Transverse colon (tissue), 3 donors: ENCODE measurements around the gene BRMS1.
A peak's percentile ranks its signal among the peaks of the same experiment; 100 is the strongest.

ENCODE experiments used
- EP300 ChIP-seq: sonication (generic); formaldehyde crosslinking; IDR thresholded peaks from one replicate; pipeline ENCODE4 v1.6.1; 2017; ENCODE audit warnings: antibody characterized with exemption, low read depth
- TF ChIP-seq, protein P1 (sequence below), 5 experiments: fragments of 200-600 bp in 3 of 5; fragments of 450-650 bp in 2 of 5; sonication (generic) in 3 of 5; IDR thresholded peaks; 1 replicate in 2 of 5; 2 replicates in 3 of 5; pipeline ENCODE4 v1.5.1; 2016 to 2017; ENCODE audit warnings: antibody characterized with exemption in 5 of 5, inconsistent platforms in 3 of 5, mild to moderate bottlenecking in 2 of 5, moderate library complexity in 1 of 5

DNA sequence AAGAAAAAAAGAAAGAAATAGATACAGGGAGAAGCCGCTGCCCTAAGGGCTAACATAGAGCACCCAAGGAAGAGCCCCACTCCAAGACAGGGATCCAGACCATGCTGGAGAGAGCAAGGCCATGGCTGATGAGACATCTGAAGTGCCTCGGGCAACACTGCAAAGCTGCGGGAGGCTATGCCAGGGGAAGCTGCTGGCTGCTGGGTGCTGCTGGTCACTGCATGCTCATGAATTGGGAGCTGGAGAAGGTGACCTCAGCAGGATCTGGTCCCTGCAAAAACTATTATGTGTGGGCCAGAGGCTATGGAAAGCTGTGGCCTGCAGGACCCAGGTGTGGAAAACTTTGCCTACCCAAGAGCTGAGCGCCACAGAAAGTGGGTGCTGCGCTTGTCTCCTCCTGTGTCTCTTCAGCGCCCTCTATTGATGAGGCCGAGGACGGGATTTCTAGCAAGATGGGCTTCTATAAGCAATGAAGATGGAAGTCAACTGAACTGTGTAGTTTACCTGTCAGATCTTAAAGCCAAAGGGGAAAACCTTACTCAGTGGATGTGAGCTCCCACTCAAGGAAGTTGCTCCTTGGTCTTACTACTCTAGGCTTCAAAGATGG lies 44.0 kb upstream of the BRMS1 start:
- TF ChIP-seq, protein P1, sequence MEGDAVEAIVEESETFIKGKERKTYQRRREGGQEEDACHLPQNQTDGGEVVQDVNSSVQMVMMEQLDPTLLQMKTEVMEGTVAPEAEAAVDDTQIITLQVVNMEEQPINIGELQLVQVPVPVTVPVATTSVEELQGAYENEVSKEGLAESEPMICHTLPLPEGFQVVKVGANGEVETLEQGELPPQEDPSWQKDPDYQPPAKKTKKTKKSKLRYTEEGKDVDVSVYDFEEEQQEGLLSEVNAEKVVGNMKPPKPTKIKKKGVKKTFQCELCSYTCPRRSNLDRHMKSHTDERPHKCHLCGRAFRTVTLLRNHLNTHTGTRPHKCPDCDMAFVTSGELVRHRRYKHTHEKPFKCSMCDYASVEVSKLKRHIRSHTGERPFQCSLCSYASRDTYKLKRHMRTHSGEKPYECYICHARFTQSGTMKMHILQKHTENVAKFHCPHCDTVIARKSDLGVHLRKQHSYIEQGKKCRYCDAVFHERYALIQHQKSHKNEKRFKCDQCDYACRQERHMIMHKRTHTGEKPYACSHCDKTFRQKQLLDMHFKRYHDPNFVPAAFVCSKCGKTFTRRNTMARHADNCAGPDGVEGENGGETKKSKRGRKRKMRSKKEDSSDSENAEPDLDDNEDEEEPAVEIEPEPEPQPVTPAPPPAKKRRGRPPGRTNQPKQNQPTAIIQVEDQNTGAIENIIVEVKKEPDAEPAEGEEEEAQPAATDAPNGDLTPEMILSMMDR (IDR thresholded peaks at IDR 0.05), result peak; percentile 66 to 79 (median 67)
- TF ChIP-seq EP300, result no peak
